KBM-7 (cell line): ENCODE data around the gene CPA2.
"Not testable (repeated sequence)": the region's sequence is repeated elsewhere in the genome, so short reads cannot be mapped to it uniquely, and the experiment has no call there.

ENCODE experiments used
- DNase-seq: peaks from one replicate; pipeline ENCODE4 v3.0.0-alpha.2; 2015
- in situ Hi-C: fragments of 300-500 bp; cut with MboI; formaldehyde crosslinking; loops from 2 replicates; pipeline ENCODE4 v1.14.3; 2020; ENCODE audit warnings: low sequenced_read_pairs, low pct_unique_long_range_greater_than_20kb, mixed read lengths

CPA2 gene

DNA sequence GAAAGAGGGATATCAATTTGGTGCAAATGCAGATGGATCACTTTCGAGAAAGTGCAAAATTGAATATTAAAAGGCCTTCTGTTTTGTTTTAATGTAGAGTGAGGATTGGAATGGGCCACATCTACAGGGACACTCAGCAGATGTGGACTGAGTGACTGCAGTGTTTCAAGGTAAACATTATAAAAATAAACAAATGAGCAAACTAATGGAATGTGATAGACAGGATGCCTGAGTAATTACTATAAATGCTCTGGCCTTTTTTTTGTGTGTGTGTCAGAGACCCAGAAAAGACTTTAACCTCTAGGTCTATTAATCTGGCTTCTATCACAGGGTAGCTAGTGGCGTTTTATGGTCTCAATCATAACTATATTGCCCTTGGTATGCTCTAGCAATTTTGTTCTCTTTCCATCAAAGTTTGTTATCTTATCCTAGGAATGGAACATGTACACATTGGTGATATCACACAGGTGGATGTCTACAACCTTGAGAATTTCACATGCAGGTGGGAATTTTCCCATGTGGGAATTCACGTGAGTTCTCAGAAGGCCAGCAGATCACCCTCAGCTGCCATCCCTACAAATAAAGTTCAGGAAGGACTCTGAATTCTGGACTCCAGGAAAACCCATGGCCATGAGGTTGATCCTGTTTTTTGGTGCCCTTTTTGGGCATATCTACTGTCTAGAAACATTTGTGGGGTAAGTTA is at the start of gene CPA2:
Gene CPA2 (plus strand): TSS at position 606 of the 703 bp plus-strand sequence. CDS start 19 bp downstream, at position 625.
- DNase-seq = no peak
- in situ Hi-C loops = no loop called here

DNA sequence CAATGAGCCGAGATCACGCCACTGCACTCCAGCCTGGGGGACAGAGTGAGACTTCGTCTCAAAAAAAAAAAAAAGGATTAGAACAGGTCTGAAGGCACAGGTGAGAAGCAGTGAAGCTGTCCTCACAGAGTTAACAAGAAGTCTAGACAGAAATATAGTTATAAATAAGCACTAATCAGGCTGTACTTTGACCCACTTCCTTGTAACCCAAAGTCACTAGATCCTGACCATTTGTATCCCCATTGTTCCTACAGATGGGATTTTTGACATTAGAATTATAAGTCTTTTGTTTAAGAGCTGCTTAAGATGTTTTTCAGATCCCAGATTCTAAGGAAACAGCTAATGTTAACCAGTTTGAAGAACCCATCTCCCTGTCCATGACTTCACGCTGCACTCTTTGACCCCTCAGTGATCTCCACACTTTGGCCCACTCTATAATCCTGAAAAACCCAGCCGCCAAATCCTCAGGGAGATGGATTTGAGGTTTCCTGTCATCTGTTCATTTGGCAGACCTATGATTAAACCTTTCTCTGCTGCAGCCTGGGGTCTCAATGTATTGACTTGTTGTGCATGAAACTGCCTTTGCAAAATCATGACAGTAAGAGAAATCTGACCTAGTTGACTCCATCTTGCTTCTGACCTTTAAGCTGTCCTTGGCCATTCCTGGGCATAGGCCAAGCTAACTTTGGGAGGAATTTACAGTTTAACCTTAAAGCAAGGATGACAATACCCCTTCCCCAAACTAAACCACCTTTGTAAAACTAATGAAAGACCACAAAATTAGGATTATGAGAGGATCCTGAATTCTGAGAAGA is 47.6 kb upstream of the CPA2 start:
- in situ Hi-C loops = no loop called here
- DNase-seq = no peak

DNA sequence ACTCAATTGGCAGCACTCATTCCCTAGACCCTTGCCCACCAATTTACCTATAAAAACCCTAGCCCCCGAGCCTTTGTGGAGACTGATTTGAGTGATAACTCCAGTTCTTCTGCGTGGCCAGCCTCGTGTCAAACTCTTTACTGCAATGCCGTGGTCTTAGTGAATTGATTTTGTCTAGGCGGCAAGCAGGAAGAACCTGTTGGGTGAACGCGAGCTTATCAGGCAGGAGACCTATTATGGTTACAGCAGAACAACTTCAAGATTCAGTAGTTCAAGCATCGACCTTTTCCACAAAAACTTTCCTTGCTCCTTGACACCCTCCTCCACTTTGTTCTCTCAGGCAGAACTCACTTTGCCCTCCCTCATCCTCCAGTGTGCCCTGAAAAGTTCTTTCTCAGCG is 46.8 kb upstream of the CPA2 start:
- in situ Hi-C loops = no loop called here
- no peak for DNase-seq

DNA sequence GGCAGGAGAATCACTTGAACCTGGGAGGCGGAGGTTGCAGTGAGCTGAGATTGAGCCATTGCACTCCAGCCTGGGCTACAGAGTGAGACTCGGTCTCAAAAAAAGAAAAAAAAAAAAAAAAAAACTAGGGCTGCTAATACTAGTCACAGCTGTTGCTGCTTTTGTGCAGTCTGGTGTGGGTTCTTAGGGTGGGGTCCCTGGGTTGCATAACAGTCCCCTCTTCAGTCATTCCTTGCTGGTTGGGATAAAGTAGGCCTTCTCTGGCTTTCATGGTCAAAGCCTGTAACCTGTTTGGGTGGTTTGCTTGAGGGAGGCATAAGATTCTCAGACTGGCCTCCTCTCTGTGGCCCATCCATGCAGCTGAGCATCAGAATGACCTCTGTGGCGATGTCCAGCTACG is 44.9 kb upstream of the CPA2 start:
- no peak for DNase-seq
- in situ Hi-C loops = no loop called here

DNA sequence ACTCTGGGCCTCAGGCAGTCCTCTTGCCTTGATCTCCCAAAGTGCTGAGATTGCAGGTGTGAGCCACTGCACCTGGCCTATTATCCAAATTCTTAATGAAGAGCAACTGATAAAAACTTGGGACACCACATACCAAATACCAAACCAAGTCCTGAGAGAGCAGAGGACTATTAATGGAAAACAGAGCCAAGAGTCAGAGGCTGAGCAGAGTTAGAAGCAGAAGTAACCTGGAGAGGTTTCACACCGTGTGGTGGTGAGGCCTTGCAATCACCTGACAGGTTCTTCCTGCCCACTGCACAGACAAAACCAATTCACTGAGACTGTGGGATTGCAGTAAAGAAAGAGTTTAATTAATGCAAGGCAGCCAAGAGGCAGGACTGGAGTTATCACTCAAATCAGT is 43.0 kb upstream of the CPA2 start:
- in situ Hi-C loops = no loop called here
- DNase-seq = no peak

DNA sequence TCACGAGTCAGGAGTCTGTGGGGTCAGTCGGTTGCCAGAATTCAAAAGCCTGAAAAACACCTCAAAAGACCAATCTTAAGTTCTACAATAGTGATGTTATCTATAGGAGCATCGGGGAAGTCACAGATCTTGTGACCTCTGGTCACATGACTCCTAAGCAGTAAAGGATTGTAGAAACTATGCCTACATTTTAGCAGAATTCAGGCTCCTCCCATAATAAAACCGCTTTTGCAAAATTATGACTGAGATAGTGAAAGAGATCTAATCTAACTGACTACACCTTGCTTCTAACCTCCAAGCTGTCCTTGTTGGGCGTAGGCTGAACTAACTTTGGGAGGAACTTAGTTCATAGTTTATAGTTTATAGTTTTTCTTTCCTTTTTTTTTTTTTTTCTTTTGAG is 42.5 kb upstream of the CPA2 start:
- in situ Hi-C loops = no loop called here
- DNase-seq = no peak

DNA sequence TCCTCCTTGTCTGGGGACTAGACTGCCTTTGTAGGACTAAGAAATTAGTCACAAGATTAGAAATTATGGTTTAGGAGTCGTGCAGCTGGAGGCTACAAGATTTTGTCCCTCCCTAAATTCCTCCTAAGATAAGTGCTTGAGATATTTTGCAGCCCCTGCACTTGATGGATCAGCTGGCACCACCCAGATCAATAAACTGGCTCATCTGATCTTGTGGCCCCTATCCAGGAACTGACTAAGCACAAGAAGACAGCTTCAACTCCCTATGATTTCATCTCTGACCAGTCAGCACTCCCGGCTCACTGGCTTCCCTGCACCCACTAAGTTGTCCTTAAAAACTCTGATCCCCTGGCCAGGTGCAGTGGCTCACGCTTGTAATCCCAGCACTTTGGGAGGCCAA is 41.7 kb upstream of the CPA2 start:
- in situ Hi-C loops, DNase-seq: not testable (repeated sequence)

DNA sequence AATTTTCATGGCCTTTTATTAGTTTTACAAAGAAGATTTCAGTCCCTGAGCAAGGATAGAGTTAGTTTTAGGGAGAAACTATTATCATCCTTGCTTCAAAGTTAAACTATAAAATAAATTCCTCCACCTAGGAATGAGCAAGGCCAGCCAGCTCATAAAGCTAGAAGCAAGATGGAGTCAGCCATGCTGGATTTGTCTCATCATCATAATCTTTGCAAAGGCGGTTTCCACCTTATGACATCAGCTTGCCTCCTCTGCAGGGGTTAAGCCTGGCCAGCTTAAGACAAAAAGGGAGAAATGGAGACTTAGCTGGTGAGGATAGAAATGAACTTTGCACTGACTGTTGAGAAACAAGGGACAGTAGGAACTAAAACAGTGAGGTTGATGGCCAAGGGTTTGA is 40.3 kb upstream of the CPA2 start:
- in situ Hi-C loops = no loop called here

DNA sequence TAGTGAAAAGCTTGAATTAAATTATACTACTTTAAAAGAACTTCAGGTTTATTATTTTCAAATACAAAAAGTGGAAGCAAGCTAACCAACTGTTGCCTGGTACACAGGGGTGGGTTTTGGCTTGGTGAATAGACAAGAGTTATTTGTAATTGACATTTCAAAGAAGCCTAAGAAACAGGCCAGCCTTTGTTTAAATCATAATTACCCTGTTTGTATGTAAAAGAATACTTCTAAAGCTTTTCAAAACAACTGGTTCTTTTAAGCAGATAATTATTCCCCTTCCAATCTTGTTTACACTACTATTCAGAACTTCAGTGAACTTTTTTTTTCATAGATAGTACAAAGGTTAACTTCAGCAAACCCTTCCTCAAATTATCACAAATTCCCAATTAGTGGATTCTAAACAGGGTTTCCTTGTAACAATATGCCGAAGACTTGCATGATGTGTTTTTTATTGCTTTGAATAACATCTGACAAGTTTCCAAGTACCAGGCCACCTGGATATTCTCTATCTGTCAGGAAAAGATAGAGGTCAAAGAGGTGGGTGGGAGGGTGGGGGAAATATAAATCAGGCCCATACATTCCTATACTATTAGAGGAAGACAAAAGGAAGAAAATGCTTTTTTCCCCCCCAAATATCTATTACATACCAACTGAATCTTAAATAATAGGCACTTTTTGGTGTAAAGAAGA is 38.6 kb upstream of the CPA2 start:
- in situ Hi-C loops = no loop called here
- no peak for DNase-seq

More for the DNA sequence above, 40.3 kb upstream of the CPA2 start:
- DNase-seq = no peak

DNA sequence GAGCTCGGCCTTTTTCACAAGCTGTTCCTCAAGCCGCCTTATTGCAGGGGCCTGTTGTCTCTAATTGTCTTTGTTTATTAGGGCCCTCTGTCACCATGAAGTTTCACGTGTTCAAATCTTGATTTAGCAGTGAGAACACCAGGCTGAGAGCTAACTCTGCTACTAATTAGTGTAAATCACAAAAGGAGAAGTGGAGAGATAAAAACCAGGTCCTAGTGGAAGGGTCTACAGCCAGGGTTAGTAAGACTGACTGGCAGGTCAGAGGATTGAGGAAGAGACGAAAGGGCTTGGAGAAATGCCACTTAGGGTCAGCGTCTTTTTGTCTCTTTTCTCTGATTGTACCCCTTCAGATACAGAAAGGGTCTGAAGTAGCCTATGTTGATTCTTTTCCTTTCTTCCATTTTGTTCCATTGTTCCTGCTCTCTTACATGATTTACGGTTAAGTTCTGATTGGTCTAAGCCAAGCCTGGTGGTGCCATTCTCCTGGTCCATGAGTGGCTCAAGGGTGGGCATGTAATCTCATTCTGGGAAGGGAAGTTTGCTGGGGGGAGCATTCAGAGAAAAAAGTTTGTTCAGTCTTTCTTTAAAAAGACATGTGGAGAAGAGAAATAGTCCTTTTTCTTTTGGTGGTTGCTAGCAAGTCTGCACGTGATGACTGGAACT is 37.7 kb upstream of the CPA2 start:
- in situ Hi-C loops = no loop called here
- peak; percentile 47 for DNase-seq

DNA sequence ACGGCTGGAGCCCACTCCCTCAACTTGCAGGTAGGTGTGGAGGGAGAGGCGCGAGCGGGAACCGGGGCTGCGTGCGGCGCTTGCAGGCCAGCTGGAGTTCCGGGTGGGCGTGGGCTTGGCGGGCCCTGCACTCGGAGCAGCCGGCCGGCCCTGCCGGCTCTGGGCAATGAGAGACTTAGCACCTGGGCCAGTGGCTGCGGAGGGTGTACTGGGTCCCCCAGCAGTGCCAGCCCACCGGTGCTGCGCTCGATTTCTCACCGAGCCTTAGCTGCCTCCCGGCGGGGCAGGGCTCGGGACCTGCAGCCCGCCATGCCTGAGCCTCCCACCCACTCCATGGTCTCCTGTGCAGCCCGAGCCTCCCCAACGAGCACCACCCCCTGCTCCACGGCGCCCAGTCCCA is 36.7 kb upstream of the CPA2 start:
- in situ Hi-C loops, DNase-seq: not testable (repeated sequence)

DNA sequence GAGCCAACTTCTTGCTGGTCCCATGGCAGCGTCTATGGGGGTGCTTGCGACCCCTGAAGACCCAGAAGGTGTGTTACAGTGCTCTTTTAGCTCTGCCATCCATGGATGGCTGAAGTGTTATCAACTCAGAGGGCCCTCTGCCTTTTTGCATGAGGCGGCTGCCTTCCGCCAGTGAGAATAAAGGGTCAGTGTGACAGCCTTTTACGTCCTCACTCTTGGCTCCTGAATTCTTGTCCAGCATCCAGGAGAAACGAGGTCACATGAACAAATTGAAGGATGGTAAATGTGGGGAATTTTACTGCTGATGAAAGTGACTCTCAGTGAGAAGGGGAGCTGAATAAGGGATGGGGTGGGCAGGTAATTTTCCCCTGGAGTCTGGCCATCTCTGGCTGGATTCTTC is 34.9 kb upstream of the CPA2 start:
- no peak for DNase-seq
- in situ Hi-C loops = no loop called here

DNA sequence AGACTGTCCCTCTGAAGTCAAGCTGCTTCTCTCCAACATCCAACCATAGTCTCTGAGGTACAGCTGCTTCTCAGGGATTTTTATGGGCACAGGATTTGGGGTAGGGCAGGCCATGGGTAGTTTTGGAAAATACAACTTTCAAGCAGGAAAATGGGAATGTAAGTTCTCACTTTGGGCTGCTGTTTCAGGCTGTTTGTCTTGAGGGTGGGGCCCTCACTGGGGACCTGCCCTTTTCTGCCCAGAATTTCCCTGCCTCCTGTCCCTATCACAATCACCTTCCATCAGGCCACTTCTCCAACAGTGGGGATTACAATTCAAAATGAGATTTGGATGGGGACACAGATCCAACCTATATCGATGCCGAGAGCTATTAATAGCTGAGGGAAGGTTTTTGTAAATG is 34.5 kb upstream of the CPA2 start:
- in situ Hi-C loops = no loop called here

DNA sequence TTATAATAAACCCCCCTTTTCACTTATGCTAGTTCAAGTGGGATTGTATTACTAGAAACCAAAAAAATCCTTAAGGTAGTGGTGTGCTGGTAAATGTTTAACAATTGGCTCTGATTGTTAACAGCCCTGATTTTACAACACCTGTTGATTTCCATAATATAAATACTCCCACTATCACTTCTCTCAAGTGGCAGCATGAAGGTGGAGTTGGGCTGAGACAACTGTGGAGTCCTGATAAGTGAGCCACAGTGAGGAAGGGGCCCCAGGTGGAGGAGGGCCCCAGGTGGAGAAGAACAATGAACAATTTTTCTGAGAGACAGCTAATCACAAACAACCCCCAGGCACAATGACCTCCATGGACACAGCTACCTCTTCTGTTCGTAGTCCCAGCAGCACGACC is 32.6 kb upstream of the CPA2 start:
- no peak for DNase-seq
- in situ Hi-C loops = no loop called here

More for the DNA sequence above, 34.5 kb upstream of the CPA2 start:
- DNase-seq = no peak

DNA sequence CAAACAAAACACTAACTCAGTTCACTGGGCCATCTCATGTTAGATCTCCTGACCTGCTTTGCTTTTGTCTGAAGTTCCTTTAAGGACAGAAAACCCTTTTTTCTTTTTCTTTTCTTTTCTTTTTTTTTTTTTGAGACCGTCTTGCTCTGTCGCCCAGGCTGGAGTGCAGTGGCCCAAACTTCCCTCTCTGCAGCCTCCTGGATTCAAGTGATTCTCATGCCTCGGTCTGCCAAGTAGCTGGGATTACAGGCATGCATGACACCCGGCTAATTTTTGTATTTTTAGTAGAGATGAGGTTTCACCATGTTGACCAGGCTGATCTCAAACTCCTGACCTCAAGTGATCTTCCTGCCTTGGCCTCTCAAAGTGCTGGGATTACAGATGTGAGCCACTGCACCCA is 30.3 kb upstream of the CPA2 start:
- DNase-seq, in situ Hi-C loops: not testable (repeated sequence)

DNA sequence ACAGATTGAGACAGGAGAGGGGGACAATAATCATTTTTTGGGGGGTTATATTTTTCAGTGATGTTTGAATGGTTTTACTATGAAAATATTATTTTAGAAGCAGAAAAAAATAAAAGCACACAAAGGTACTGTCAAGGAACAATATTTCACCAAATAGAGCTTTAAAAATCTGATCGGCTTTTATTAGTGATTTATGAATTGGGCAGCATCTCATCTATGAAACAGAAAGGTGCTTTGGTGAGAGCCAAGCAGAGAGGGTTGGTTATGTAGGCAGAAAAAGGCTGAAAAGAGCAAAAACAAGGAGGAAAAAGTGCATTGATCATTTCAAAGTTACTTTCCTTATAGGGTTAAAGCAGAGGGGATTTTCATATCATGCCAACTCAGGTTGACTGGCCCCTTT is 26.4 kb upstream of the CPA2 start:
- in situ Hi-C loops = no loop called here
- DNase-seq = no peak

DNA sequence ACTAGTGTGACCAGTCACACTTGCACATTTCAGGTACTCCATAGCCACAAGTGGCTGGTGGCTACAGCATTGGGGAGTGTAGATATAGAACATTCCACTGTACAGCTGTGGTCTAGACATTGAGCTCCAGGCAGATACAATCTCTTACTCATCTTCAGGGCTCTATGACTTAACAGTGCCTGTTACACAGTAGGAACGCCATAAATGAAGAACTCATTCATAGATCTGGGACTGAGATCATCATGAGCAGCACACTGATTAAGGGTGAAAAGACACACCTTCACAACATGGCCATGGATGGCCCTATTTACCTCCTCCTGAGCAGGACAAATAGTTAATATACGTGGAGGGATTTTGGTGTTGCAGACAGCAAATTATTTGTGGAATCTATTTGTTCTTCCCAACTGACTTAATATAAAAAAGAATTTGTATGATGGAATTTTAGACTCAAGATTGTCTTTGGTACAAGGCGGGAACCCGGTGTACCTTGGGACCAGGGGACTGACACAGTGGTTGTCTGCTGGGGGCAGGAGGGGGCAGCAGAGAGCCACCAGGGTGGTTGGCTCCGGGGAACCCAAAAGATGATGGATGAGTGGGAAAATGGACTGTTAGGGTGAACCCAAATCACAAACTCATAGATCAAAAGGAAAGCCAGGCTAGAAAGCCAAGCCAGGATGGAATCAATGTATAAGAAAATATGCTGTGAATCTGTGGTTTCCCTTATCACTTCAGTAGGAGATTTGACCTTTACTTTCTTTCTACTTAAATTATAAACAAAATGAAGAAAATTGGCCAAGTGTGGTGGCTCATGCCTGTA is 24.3 kb upstream of the CPA2 start:
- DNase-seq = peak; percentile 67
- in situ Hi-C loops = no loop called here

DNA sequence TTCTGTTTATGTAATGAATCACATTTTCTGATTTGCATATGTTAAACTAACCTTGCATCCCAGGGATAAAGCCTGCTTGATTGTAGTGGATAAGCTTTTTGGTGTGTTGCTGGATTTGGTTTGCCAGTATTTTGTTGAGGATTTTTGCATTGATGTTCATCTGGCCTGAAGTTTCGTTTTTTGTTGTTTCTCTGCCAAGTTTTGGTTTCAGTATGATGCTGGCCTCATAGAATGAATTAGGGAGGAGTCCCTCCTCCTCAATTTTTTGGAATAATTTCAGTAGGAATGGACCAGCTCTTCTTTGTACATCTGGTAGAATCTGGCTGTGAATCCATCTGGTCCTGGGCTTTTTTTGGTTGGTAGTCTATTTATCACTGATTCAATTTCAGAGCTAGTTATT is 23.2 kb upstream of the CPA2 start:
- DNase-seq, in situ Hi-C loops: not testable (repeated sequence)

DNA sequence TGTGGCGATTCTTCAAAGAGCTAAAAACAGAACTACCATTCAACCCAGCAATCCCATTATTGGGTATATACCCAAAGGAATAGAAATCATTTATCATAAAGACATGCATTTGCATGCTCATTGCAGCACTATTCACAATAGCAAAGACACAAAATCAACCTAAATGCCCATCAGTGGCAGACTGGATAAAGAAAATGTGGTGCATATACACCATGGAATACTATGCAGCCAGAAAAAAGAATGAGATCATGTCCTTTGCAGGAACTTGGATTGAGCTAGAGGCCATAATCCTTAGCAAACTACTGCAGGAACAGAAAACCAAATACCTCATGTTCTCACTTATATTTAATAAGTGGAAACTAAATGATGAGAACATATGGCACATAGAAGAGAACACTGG is 20.2 kb upstream of the CPA2 start:
- DNase-seq, in situ Hi-C loops: not testable (repeated sequence)
